ENCODE results near the gene SLC22A12. TPM values are rescaled to one million over a fixed set of nuclear protein-coding genes. Genes with fewer than 3 reads are reported as not detected.

Gene SLC22A12
- total RNA-seq, 2 experiments from 2014 or later, result not detected

GRCh38 chr11:64621283-64622019 is 30.4 kb downstream of the SLC22A12 start:
- Mint-ChIP-seq H3K9me3 (no peaks in the 10 kb centered on the region), H3K4me3 (no peak overlapping the region), H3K4me1 (peaks cover 7% of the 10 kb centered on the region), H3K27ac (no peak overlapping the region), H3K27me3 (no peaks in the 10 kb centered on the region), H3K36me3 (ENCODE audit: low read depth) (no peaks in the 10 kb centered on the region)
- ChIA-PET POLR2A (no interaction called here), CTCF (no interaction called here)
- no peak for DNase-seq

- Mint-ChIP-seq H3K4me3 (no peak overlapping the region), H3K9me3 (no peaks in the 10 kb centered on the region), H3K4me1 (peaks cover 7% of the 10 kb centered on the region), H3K27ac (no peak overlapping the region), H3K27me3 (no peaks in the 10 kb centered on the region), H3K36me3 (ENCODE audit: low read depth) (no peaks in the 10 kb centered on the region)
- ChIA-PET CTCF (no interaction called here), POLR2A (no interaction called here)
- DNase-seq, result no peak
Observed at GRCh38 chr11:64622681-64623080, 31.7 kb downstream of the SLC22A12 start.

- peaks cover 7% of the 10 kb centered on the region for H3K4me1 Mint-ChIP-seq
- ChIA-PET POLR2A (no interaction called here), CTCF (no interaction called here)
- H3K27ac Mint-ChIP-seq, result no peak overlapping the region
- no peak overlapping the region for H3K4me3 Mint-ChIP-seq
- H3K36me3 Mint-ChIP-seq (ENCODE audit: low read depth), result no peaks in the 10 kb centered on the region
- H3K27me3 Mint-ChIP-seq, result no peaks in the 10 kb centered on the region
- DNase-seq, result no peak
- H3K9me3 Mint-ChIP-seq, result no peaks in the 10 kb centered on the region
Observed at GRCh38 chr11:64624883-64625481, 34.0 kb downstream of the SLC22A12 start.

GRCh38 chr11:64626637-64627036 is 35.6 kb downstream of the SLC22A12 start:
- no peaks in the 10 kb centered on the region for H3K9me3 Mint-ChIP-seq
- CTCF ChIA-PET, result no interaction called here
- H3K27me3 Mint-ChIP-seq, result no peaks in the 10 kb centered on the region
- POLR2A ChIA-PET, result no interaction called here
- no peaks in the 10 kb centered on the region for H3K4me1 Mint-ChIP-seq
- H3K27ac Mint-ChIP-seq, result no peak overlapping the region
- no peak overlapping the region for H3K4me3 Mint-ChIP-seq
- no peak for DNase-seq
- no peaks in the 10 kb centered on the region for H3K36me3 Mint-ChIP-seq (ENCODE audit: low read depth)

- no peak overlapping the region for H3K4me3 Mint-ChIP-seq
- no peak overlapping the region for H3K27ac Mint-ChIP-seq
- DNase-seq, result no peak
- no peaks in the 10 kb centered on the region for H3K4me1 Mint-ChIP-seq
- POLR2A ChIA-PET, result no interaction called here
- H3K27me3 Mint-ChIP-seq, result no peaks in the 10 kb centered on the region
- CTCF ChIA-PET, result no interaction called here
- no peaks in the 10 kb centered on the region for H3K9me3 Mint-ChIP-seq
- H3K36me3 Mint-ChIP-seq (ENCODE audit: low read depth), result no peaks in the 10 kb centered on the region
Observed at GRCh38 chr11:64627371-64627770, 36.4 kb downstream of the SLC22A12 start.

GRCh38 chr11:64628596-64628995 is 37.6 kb downstream of the SLC22A12 start:
- H3K27me3 Mint-ChIP-seq, result no peaks in the 10 kb centered on the region
- CTCF ChIA-PET, result no interaction called here

GRCh38 chr11:64629103-64629502 is 38.1 kb downstream of the SLC22A12 start:
- Mint-ChIP-seq H3K4me3 (no peak overlapping the region), H3K27ac (no peak overlapping the region), H3K4me1 (peaks cover 9% of the 10 kb centered on the region), H3K36me3 (ENCODE audit: low read depth) (no peaks in the 10 kb centered on the region), H3K27me3 (no peaks in the 10 kb centered on the region), H3K9me3 (no peaks in the 10 kb centered on the region)
- ChIA-PET POLR2A (no interaction called here), CTCF (no interaction called here)
- no peak for DNase-seq

More at GRCh38 chr11:64628596-64628995, 37.6 kb downstream of the SLC22A12 start:
- H3K36me3 Mint-ChIP-seq (ENCODE audit: low read depth), result no peaks in the 10 kb centered on the region
- no peak for DNase-seq
- no peak overlapping the region for H3K4me3 Mint-ChIP-seq
- H3K9me3 Mint-ChIP-seq, result no peaks in the 10 kb centered on the region
- no peak overlapping the region for H3K27ac Mint-ChIP-seq
- peaks cover 4% of the 10 kb centered on the region for H3K4me1 Mint-ChIP-seq
- POLR2A ChIA-PET, result no interaction called here

- H3K27me3 Mint-ChIP-seq, result no peaks in the 10 kb centered on the region
- no peaks in the 10 kb centered on the region for H3K9me3 Mint-ChIP-seq
- H3K27ac Mint-ChIP-seq, result no peak overlapping the region
- CTCF ChIA-PET, result no interaction called here
- H3K4me3 Mint-ChIP-seq, result no peak overlapping the region
- peaks cover 9% of the 10 kb centered on the region for H3K4me1 Mint-ChIP-seq
- no peaks in the 10 kb centered on the region for H3K36me3 Mint-ChIP-seq (ENCODE audit: low read depth)
- DNase-seq, result no peak
- POLR2A ChIA-PET, result no interaction called here
Observed at GRCh38 chr11:64629796-64630562, 39.0 kb downstream of the SLC22A12 start.

- Mint-ChIP-seq H3K9me3 (no peaks in the 10 kb centered on the region), H3K4me3 (no peak overlapping the region)
Observed at GRCh38 chr11:64631675-64632074, 40.7 kb downstream of the SLC22A12 start.

GRCh38 chr11:64632237-64632636 is 41.2 kb downstream of the SLC22A12 start:
- Mint-ChIP-seq H3K4me3 (no peak overlapping the region), H3K36me3 (ENCODE audit: low read depth) (no peaks in the 10 kb centered on the region), H3K4me1 (peaks cover 9% of the 10 kb centered on the region), H3K27me3 (no peaks in the 10 kb centered on the region), H3K9me3 (no peaks in the 10 kb centered on the region), H3K27ac (no peak overlapping the region)
- DNase-seq, result no peak
- ChIA-PET POLR2A (no interaction called here), CTCF (no interaction called here)

More at GRCh38 chr11:64631675-64632074, 40.7 kb downstream of the SLC22A12 start:
- Mint-ChIP-seq H3K27me3 (no peaks in the 10 kb centered on the region), H3K36me3 (ENCODE audit: low read depth) (no peaks in the 10 kb centered on the region), H3K27ac (no peak overlapping the region), H3K4me1 (peaks cover 9% of the 10 kb centered on the region)
- ChIA-PET POLR2A (no interaction called here), CTCF (no interaction called here)
- no peak for DNase-seq

- no peaks in the 10 kb centered on the region for H3K36me3 Mint-ChIP-seq (ENCODE audit: low read depth)
- no peak for DNase-seq
- peaks cover 9% of the 10 kb centered on the region for H3K4me1 Mint-ChIP-seq
- no peak overlapping the region for H3K4me3 Mint-ChIP-seq
- ChIA-PET CTCF (no interaction called here), POLR2A (no interaction called here)
- no peak overlapping the region for H3K27ac Mint-ChIP-seq
- H3K27me3 Mint-ChIP-seq, result no peaks in the 10 kb centered on the region
- H3K9me3 Mint-ChIP-seq, result no peaks in the 10 kb centered on the region
Observed at GRCh38 chr11:64632654-64633053, 41.6 kb downstream of the SLC22A12 start.

GRCh38 chr11:64633555-64634159 is 42.6 kb downstream of the SLC22A12 start:
- Mint-ChIP-seq H3K4me3 (no peak overlapping the region), H3K27me3 (no peaks in the 10 kb centered on the region), H3K4me1 (peaks cover 9% of the 10 kb centered on the region), H3K9me3 (no peaks in the 10 kb centered on the region), H3K27ac (no peak overlapping the region), H3K36me3 (ENCODE audit: low read depth) (no peaks in the 10 kb centered on the region)
- no peak for DNase-seq
- POLR2A ChIA-PET, result no interaction called here
- CTCF ChIA-PET, result no interaction called here

GRCh38 chr11:64637334-64638017 is 46.5 kb downstream of the SLC22A12 start:
- H3K27me3 Mint-ChIP-seq, result peaks cover 2% of the 10 kb centered on the region
- CTCF ChIA-PET, result no interaction called here

More at GRCh38 chr11:64637334-64638017, 46.5 kb downstream of the SLC22A12 start:
- POLR2A ChIA-PET, result no interaction called here
- no peak for DNase-seq
- Mint-ChIP-seq H3K4me3 (no peak overlapping the region), H3K36me3 (ENCODE audit: low read depth) (no peaks in the 10 kb centered on the region), H3K27ac (no peak overlapping the region), H3K4me1 (peaks cover 9% of the 10 kb centered on the region), H3K9me3 (no peaks in the 10 kb centered on the region)
